Omental fat pad (tissue), 4 donors: ENCODE data around the gene GALNT18. TPM values are rescaled to one million over a fixed set of nuclear protein-coding genes. Genes with fewer than 3 reads are reported as not detected.
"Not testable (repeated sequence)": the region's sequence is repeated elsewhere in the genome, so short reads cannot be mapped to it uniquely, and the experiment has no call there.

Experiments used
- ATAC-seq: fragments of 150-250 bp; one replicate; pipeline ENCODE4 v1.9.1; 2016; ENCODE audit warnings: mild to moderate bottlenecking, moderate library complexity; ENCODE audit not compliant: low FRiP score
- DNase-seq: peaks from one replicate; pipeline ENCODE4 v3.0.0-alpha.2; 2019; ENCODE audit warnings: low spot score
- total RNA-seq, 4 donors: library from RNA; depleted of rRNA; stranded (reverse); fragments of >200 nt; gene quantifications; one replicate each; pipeline ENCODE4 v1.1.0, GENCODE V29; 2016
- TF ChIP-seq, protein P1 (sequence below), 3 donors: fragments of 450-650 bp; IDR thresholded peaks; one replicate each; pipeline ENCODE4 v1.5.1; 2016 to 2017; ENCODE audit warnings: antibody characterized with exemption in 3 of 3, mild to moderate bottlenecking in 3 of 3, moderate library complexity in 2 of 3

Gene GALNT18
- total RNA-seq, 4 donors from 2014 or later = 21.0 to 47.4 (median 35.7) TPM

DNA sequence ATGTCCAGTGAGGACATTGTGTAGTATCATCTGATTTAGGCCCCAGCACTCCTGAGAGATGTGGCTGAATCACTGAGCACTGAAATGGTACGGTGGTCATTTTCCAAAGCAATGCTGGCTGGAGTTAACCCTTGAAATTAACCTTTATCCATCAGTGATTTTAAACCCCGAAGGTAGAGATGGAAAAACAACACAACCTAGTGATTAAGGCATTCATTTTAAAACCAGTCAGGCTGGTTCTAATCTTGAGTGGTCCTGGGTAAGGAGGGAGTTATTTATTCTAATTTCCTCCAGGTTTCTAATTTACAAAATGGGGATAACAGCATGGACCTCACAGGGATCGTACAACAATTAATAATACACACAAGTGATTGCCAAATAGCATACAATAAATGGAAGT is 262.2 kb downstream of the GALNT18 start:
- ATAC-seq = no peak
- DNase-seq = no peak
- TF ChIP-seq, protein P1, sequence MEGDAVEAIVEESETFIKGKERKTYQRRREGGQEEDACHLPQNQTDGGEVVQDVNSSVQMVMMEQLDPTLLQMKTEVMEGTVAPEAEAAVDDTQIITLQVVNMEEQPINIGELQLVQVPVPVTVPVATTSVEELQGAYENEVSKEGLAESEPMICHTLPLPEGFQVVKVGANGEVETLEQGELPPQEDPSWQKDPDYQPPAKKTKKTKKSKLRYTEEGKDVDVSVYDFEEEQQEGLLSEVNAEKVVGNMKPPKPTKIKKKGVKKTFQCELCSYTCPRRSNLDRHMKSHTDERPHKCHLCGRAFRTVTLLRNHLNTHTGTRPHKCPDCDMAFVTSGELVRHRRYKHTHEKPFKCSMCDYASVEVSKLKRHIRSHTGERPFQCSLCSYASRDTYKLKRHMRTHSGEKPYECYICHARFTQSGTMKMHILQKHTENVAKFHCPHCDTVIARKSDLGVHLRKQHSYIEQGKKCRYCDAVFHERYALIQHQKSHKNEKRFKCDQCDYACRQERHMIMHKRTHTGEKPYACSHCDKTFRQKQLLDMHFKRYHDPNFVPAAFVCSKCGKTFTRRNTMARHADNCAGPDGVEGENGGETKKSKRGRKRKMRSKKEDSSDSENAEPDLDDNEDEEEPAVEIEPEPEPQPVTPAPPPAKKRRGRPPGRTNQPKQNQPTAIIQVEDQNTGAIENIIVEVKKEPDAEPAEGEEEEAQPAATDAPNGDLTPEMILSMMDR (IDR thresholded peaks at IDR 0.05) = no peak

DNA sequence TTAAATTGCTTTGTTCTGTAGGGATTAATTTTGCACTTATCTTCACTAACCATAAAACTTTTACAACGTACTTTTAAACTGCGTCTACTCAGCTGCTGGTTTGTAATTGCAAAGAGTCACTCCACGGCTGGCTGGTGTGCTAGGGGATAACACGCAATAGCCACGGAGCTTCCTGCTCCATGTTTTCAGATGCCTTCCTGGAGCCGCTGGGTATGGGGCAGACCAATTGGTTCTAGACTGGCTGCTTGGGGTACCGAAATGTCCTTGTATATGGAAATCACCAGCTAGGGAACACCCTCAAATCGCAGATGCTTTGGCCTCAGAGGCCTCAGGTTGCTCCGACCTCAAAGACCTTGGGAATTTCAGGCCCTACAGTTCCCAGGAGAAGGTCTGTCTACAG is 265.0 kb downstream of the GALNT18 start:
- DNase-seq (no peak), ATAC-seq (no peak)
- TF ChIP-seq, protein P1 (IDR thresholded peaks at IDR 0.05) = no peak

DNA sequence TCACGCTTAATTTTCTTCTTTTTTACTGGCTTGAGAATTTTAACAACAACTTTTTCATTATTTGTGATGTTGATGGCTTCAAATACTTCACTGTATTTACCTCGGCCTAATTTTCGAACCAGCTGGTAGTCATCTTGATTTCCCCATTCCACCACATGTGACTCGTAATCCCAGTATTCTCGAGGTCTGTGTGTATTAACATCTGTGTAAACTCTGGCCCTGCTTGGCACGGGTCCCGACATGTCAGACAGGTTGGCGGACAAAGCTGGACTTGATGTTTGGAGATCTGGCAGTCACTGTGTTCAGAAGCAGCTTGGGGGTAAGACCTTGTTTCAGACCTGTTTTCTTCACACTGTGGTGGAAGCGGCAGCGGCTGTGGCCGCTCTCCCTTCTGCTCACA is 268.9 kb downstream of the GALNT18 start, which contains the start of gene CSNK2A3:
TSS of gene CSNK2A3 (minus strand) at position 373 of the 400 bp plus-strand sequence. CDS start at position 242, 131 bp downstream.
- DNase-seq, ATAC-seq: not testable (repeated sequence)

DNA sequence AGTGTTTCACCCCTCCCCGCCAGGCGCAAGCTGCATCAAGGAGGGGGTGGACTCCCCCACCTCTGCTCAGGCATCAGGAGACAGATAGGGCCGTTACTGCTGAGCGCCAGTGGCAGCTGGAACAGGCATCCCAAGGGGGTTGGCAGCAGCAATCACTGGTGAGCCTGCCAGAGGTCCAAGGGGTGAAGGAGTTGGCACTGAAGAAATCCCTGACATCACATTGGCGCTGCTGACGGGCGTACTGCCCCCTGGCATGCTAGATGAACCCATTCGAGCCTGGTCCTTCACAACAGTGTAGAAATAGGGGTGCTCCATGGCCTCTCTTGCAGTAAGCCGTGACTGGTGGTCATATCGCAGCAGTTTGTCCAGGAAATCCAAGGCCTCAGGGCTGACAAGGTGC is 270.0 kb downstream of the GALNT18 start:
- not testable (repeated sequence) for DNase-seq, ATAC-seq

DNA sequence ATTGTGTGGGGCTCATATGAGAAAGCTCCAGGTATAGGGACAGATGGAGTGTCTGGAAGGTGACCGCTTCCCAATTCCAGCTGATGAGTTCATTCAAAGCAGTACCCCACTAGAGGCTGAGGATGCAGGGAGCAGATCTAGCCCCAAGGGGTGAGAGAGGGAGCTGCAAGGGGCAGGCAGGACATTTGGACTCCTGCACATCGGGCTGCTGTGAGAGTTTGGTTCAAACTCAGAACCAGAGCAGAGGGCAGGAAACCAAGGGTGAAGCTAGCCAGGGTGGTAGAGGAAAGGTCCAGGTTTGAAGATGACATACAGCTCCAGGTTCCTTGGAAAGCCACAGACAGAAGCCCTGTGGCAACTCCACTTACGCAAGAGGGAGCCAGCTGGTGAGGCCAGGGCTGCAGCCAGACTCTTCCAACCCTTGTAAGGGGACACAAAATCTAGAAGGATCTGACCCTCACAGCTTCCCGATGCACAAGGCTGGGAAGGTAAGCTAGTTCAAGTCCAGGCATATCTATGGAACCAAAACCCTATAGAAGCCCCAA is 270.7 kb downstream of the GALNT18 start:
- TF ChIP-seq, protein P1 (IDR thresholded peaks at IDR 0.05) = no peak
- DNase-seq (no peak), ATAC-seq (no peak)

DNA sequence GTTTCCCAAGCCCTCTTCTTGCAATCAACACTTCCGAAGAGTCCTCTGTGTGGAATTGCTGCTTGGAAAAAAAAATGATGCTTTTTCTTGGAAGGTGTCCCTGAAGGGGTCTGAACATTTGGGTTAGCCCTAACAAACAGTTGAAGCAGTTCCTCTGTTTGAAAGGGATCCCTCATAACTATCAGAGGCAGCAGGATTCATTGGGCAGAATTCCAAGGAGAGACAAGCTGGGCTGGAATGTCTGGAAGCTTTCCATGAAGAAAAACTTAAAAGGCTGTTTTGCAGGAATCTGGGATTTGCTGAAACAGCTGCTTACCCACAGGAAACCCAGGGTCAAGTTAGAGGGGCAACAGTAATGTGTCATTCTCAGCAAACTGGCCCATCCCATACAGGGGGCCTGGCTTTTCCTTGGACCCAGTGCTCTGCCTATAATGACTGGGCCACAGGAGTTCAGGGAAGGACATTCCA is 271.9 kb downstream of the GALNT18 start:
- ATAC-seq (peak; percentile 20), DNase-seq (no peak)
- TF ChIP-seq, protein P1 (IDR thresholded peaks at IDR 0.05) = no peak

DNA sequence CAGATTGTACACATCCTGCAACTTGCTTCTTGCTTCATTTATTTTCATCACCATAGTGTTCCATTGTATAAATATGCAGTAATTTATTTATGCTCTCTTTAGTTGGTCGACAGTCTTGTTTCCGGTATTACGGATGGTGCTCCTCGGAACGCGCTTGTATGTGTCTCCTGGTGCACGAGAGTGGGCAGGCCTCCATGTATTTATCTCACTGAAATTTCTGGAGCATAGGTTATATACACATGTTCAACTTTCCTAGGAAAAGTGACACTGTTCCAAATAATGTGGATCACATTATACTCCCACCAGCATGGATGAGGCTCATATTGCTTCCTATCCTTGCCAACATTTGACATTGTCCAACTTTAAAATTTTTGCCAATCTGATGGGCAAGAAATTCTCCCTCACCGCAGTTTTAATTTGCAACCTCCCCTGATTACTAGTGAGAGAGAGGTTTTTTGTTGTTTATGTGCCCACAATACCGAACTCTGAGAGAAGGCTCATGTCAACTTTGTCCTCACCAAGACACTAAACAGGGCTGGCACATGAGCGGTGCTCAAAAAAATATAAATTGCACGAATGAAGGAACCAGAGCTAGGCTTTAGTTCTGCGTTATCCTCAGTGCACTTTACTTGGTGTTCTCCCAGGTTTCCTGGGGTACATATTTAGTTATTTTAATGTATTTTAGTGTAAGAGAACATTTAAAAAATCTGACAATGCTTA is 272.5 kb downstream of the GALNT18 start:
- TF ChIP-seq, protein P1 (IDR thresholded peaks at IDR 0.05) = no peak
- DNase-seq (no peak), ATAC-seq (no peak)

DNA sequence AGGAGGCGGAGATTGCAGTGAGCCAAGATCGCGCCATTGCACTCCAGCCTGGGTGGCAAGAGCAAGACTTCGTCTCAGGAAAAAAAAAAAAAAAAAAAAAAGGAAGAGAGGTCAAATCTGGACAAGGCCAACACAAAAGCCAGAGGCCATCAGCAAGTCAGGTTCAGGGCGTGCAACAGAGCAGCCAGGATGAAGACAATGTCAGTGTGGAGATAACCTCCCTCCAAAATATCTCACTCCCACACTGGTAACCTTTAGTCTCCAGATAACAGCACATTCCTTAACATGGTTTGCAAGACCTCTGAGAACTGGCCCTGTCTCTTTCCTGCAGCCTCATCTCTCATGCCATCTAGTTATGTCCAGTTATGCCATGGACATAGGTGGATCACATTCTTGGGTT is 273.5 kb downstream of the GALNT18 start:
- TF ChIP-seq, protein P1 (IDR thresholded peaks at IDR 0.05) = no peak
- no peak for ATAC-seq
- DNase-seq = no peak
